CD4-positive, alpha-beta memory T cell (primary cell): Measurements from ENCODE around the gene SHE. TPM values are rescaled to one million over a fixed set of nuclear protein-coding genes. Genes with fewer than 3 reads are reported as not detected.

Experiments
- CTCF ChIA-PET: fragments of 350-600 bp; sonication (Branson Sonifier 250); formaldehyde crosslinking; loops from one replicate; lab custom pipeline; 2021; ENCODE audit warnings: inconsistent platforms; ENCODE audit not compliant: partially characterized antibody; lab: Charles Lee
- POLR2A ChIA-PET: fragments of 350-600 bp; sonication (Branson Sonifier 250); formaldehyde crosslinking; loops from one replicate; lab custom pipeline; 2021; ENCODE audit not compliant: partially characterized antibody; lab: Charles Lee
- DNase-seq, 5 donors: peaks; one replicate each; pipeline versions ENCODE4 v3.0.0 to v3.0.0-alpha.2; 2020 to 2022; ENCODE audit warnings: mixed read lengths in 1 of 5
- H3K27ac ChIP-seq: one replicate; pipeline ENCODE4 v1.7.0; 2013; ENCODE audit warnings: low read depth, low read length
- H3K27me3 ChIP-seq: 2 replicates; pipeline ENCODE4 v1.7.0; 2013; ENCODE audit warnings: mild to moderate bottlenecking, low read length, moderate library complexity; ENCODE audit not compliant: insufficient read depth
- H3K36me3 ChIP-seq: 2 replicates; pipeline ENCODE4 v1.7.0; 2013; ENCODE audit warnings: mild to moderate bottlenecking, low read length, moderate library complexity; ENCODE audit not compliant: insufficient read depth
- H3K4me1 ChIP-seq: 2 replicates; pipeline ENCODE4 v1.7.0; 2013; ENCODE audit warnings: mild to moderate bottlenecking, low read length, moderate library complexity; ENCODE audit not compliant: insufficient read depth
- H3K4me3 ChIP-seq, 2 donors: one replicate each; pipeline ENCODE4 v1.7.0; 2013; ENCODE audit warnings: low read length in 2 of 2, mild to moderate bottlenecking in 1 of 2
- H3K9me3 ChIP-seq, 2 donors: one replicate each; pipeline ENCODE4 v1.7.0; 2013; ENCODE audit warnings: low read length in 2 of 2, control low read depth in 1 of 2; ENCODE audit not compliant: control insufficient read depth in 1 of 2
- H3K27ac Mint-ChIP-seq, 7 donors: one replicate each; pipeline ENCODE4 v1.8.0; 2020 to 2021; ENCODE audit warnings: mixed read lengths in 7 of 7, mild to moderate bottlenecking in 6 of 7, inconsistent platforms in 3 of 7, moderate library complexity in 3 of 7
- H3K27me3 Mint-ChIP-seq, 2 donors: one replicate each; pipeline ENCODE4 v1.8.0; 2020 to 2021; ENCODE audit warnings: mixed read lengths in 2 of 2
- H3K36me3 Mint-ChIP-seq, 2 donors: one replicate each; pipeline ENCODE4 v1.8.0; 2020 to 2021; ENCODE audit warnings: mixed read lengths in 2 of 2, inconsistent platforms in 1 of 2, mild to moderate bottlenecking in 1 of 2
- H3K4me1 Mint-ChIP-seq, 4 donors: one replicate each; pipeline ENCODE4 v1.8.0; 2020 to 2021; ENCODE audit warnings: mixed read lengths in 4 of 4, mild to moderate bottlenecking in 1 of 4
- H3K4me3 Mint-ChIP-seq, 8 donors: one replicate each; pipeline ENCODE4 v1.8.0; 2020 to 2021; ENCODE audit warnings: mixed read lengths in 8 of 8, mild to moderate bottlenecking in 7 of 8, moderate library complexity in 6 of 8, inconsistent platforms in 3 of 8
- H3K9me3 Mint-ChIP-seq, 8 donors: one replicate each; pipeline ENCODE4 v1.8.0; 2020 to 2021; ENCODE audit warnings: mixed read lengths in 8 of 8, mild to moderate bottlenecking in 5 of 8, inconsistent platforms in 3 of 8, moderate library complexity in 1 of 8
- intact Hi-C: fragments of 100-400 bp; cut with micrococcal nuclease; formaldehyde crosslinking; loops from one replicate; pipeline ENCODE4 v1.15.1; 2023
- polyA plus RNA-seq, 2 donors: library from polyadenylated mRNA; unstranded; fragments of 300-500 nt; fragmentation: Illumina TruSeq; gene quantifications; one replicate each; pipeline ENCODE4 v1.2.3, GENCODE V29; 2021
- total RNA-seq, 2 experiments: library from RNA; stranded (reverse); gene quantifications; one replicate each; pipeline ENCODE4 v1.2.3, GENCODE V29; 2021

The SHE gene
- total and polyA plus RNA-seq, 4 experiments from 2014 or later, result not detected

DNA sequence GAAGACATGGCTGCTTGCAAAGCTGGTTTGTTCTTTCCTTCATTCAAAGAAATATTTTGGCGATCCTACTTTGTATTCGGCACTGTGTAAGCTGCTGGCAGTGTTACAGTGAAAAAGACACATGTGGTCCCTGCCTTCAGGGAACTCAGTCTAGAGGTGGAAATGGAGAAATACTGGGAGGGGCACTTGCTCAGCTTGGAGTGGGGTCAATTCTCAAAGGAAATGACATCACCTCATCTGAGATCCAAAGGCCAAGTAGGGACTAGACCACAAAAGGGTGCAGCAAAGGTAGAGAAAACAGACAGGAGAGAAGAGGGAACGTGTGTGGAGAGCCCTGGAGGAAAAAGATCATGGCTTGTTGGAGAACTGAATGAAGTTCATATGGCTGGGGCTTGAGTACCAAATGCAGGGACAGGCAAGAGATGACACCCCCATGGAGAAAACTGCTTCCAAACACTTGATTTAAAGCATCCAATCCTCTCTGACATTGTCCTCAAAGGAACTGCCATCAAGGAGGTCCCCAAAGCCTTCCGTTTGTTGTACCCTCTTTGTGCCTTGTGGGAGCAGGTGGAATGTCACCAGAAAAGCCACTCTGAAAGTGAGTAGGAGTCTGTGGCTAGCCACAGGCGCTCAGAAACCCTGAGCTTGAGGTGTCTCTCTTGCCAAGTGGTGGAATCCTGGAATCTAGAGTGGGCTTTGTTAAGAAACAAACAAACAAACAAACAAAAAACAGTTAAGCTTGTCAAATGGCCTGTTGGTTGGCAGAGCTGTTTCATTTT is 48.4 kb downstream of the SHE start:
- peaks cover 15% of the 10 kb centered on the region for H3K4me1 ChIP-seq
- no peaks in the 10 kb centered on the region for H3K9me3 ChIP-seq
- H3K4me1 Mint-ChIP-seq, result peaks cover 25 to 40% (median 30%) of the 10 kb centered on the region in 4 donors
- no peak overlapping the region for H3K4me3 ChIP-seq
- H3K9me3 Mint-ChIP-seq, result no peaks in the 10 kb centered on the region
- CTCF ChIA-PET, result interaction anchor here (1.3 to 1.5 kb wide), 2 partner anchors 9 to 12 kb away, joined by 3 to 6 read pairs; no protein-coding TSS in a partner anchor
- H3K36me3 Mint-ChIP-seq, result peaks cover 53 to 66% of the 10 kb centered on the region in 2 donors
- H3K27ac Mint-ChIP-seq, result peak overlapping the region; percentile 25 to 88 (median 82)
- H3K36me3 ChIP-seq, result peaks cover 54% of the 10 kb centered on the region
- POLR2A ChIA-PET, result interaction anchor here (0.6 to 1.5 kb wide), 8 partner anchors 9 to 234 kb away, joined by 3 to 6 read pairs (median 3); no protein-coding TSS in a partner anchor
- H3K27ac ChIP-seq, result no peak overlapping the region
- peak overlapping the region in 2 of 8 donors; percentile 1 to 7 for H3K4me3 Mint-ChIP-seq
- H3K27me3 Mint-ChIP-seq, result no peaks in the 10 kb centered on the region
- no peak for DNase-seq
- intact Hi-C loops, result no loop called here
- no peaks in the 10 kb centered on the region for H3K27me3 ChIP-seq

- H3K27ac ChIP-seq, result no peak overlapping the region
- intact Hi-C loops, result no loop called here
- ChIA-PET CTCF (interaction anchor here (1.3 kb wide), 1 partner anchor 9 kb away, joined by 3 read pairs; no protein-coding TSS in a partner anchor), POLR2A (interaction anchor here (0.6 to 1.5 kb wide), 3 partner anchors 14 to 233 kb away, joined by 3 read pairs; no protein-coding TSS in a partner anchor)
- Mint-ChIP-seq H3K27ac (peak overlapping the region; percentile 25 to 88 (median 79)), H3K36me3 (peaks cover 53 to 67% of the 10 kb centered on the region in 2 donors), H3K27me3 (no peaks in the 10 kb centered on the region), H3K9me3 (no peaks in the 10 kb centered on the region), H3K4me1 (peaks cover 25 to 36% (median 29%) of the 10 kb centered on the region in 4 donors), H3K4me3 (no peak overlapping the region)
- peaks cover 14% of the 10 kb centered on the region for H3K4me1 ChIP-seq
- H3K4me3 ChIP-seq, result no peak overlapping the region
- DNase-seq, result no peak
- peaks cover 59% of the 10 kb centered on the region for H3K36me3 ChIP-seq
- H3K27me3 ChIP-seq, result no peaks in the 10 kb centered on the region
- no peaks in the 10 kb centered on the region for H3K9me3 ChIP-seq
Measured at GRCh38 chr1:154453161-154453560, 49.1 kb downstream of the SHE start.

DNA sequence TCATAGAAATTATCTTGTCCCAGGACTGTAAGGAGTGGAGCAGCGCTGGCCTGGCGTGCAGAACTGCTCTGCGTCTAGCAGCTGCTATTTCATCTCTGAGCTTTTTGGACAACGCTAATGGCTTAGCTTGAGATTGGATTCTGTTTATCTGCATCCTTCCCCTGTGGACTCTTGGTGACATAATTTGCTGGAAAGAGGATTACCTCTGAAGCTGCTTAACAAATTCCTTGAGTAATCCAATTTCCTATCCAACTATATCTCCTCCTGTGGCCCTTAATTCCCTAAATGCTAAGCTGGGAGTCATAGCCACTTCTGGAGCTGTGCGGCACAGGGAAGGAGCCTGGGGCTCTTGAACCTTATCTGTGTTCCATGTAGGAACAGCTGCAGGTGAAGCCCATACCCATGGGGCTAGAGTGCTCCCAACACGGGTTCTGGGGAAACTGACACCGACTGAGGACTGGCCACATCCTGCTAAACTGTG is 53.8 kb downstream of the SHE start:
- ChIA-PET CTCF (interaction anchor here (1.0 to 1.4 kb wide), 2 partner anchors 12 to 98 kb away, joined by 3 to 4 read pairs; no protein-coding TSS in a partner anchor), POLR2A (interaction anchor here (1.0 to 13.3 kb wide), 3 partner anchors 9 to 41 kb away, joined by 3 to 145 read pairs (median 5); partner anchors contain the start of gene IL6R)
- Histone ChIP-seq H3K4me1 (peaks cover 20% of the 10 kb centered on the region), H3K36me3 (peaks cover 59% of the 10 kb centered on the region), H3K27ac (no peak overlapping the region), H3K9me3 (no peaks in the 10 kb centered on the region), H3K4me3 (no peak overlapping the region), H3K27me3 (no peaks in the 10 kb centered on the region)
- no peak for DNase-seq
- no peak overlapping the region for H3K4me3 Mint-ChIP-seq
- intact Hi-C loops, result no loop called here
- H3K4me1 Mint-ChIP-seq, result peaks cover 20 to 46% (median 36%) of the 10 kb centered on the region in 4 donors
- no peaks in the 10 kb centered on the region for H3K27me3 Mint-ChIP-seq
- peaks cover 33 to 63% of the 10 kb centered on the region in 2 donors for H3K36me3 Mint-ChIP-seq
- H3K9me3 Mint-ChIP-seq, result no peaks in the 10 kb centered on the region
- H3K27ac Mint-ChIP-seq, result no peak overlapping the region

- peaks cover 59% of the 10 kb centered on the region for H3K36me3 ChIP-seq
- H3K4me1 ChIP-seq, result peaks cover 30% of the 10 kb centered on the region
- Mint-ChIP-seq H3K27me3 (no peaks in the 10 kb centered on the region), H3K4me3 (no peak overlapping the region), H3K9me3 (peaks cover 0 to 2% (median 0%) of the 10 kb centered on the region in 8 donors), H3K27ac (no peak overlapping the region), H3K36me3 (peaks cover 32 to 60% of the 10 kb centered on the region in 2 donors), H3K4me1 (peaks cover 19 to 43% (median 34%) of the 10 kb centered on the region in 4 donors)
- no peak overlapping the region for H3K4me3 ChIP-seq
- H3K9me3 ChIP-seq, result no peaks in the 10 kb centered on the region
- intact Hi-C loops, result no loop called here
- no peak overlapping the region for H3K27ac ChIP-seq
- POLR2A ChIA-PET, result interaction anchor here (0.6 to 13.3 kb wide), 3 partner anchors 17 to 697 kb away, joined by 3 to 145 read pairs (median 4); partner anchors contain the start of gene IL6R
- no peaks in the 10 kb centered on the region for H3K27me3 ChIP-seq
- no peak for DNase-seq
- CTCF ChIA-PET, result no interaction called here
Measured at GRCh38 chr1:154446789-154447188, 55.4 kb downstream of the SHE start.

GRCh38 chr1:154446292-154446691 is 55.9 kb downstream of the SHE start:
- no peak overlapping the region for H3K27ac ChIP-seq
- no peaks in the 10 kb centered on the region for H3K27me3 Mint-ChIP-seq
- H3K4me3 ChIP-seq, result no peak overlapping the region
- intact Hi-C loops, result no loop called here
- ChIA-PET POLR2A (interaction anchor here (0.6 to 13.3 kb wide), 3 partner anchors 17 to 698 kb away, joined by 3 to 145 read pairs (median 4); partner anchors contain the start of gene IL6R), CTCF (no interaction called here)
- H3K9me3 Mint-ChIP-seq, result peaks cover 0 to 2% (median 0%) of the 10 kb centered on the region in 8 donors
- H3K36me3 ChIP-seq, result peaks cover 55% of the 10 kb centered on the region
- H3K4me1 Mint-ChIP-seq, result peaks cover 23 to 47% (median 38%) of the 10 kb centered on the region in 4 donors
- no peaks in the 10 kb centered on the region for H3K27me3 ChIP-seq
- peaks cover 35% of the 10 kb centered on the region for H3K4me1 ChIP-seq
- H3K9me3 ChIP-seq, result no peaks in the 10 kb centered on the region
- H3K4me3 Mint-ChIP-seq, result peak overlapping the region in 2 of 8 donors; percentile 24 to 54
- peak overlapping the region in 2 of 7 donors; percentile 60 to 86 for H3K27ac Mint-ChIP-seq
- H3K36me3 Mint-ChIP-seq, result peaks cover 31 to 59% of the 10 kb centered on the region in 2 donors
- no peak for DNase-seq

GRCh38 chr1:154445040-154445472 is 57.2 kb downstream of the SHE start:
- no peaks in the 10 kb centered on the region for H3K27me3 Mint-ChIP-seq
- no peak overlapping the region for H3K27ac ChIP-seq
- peaks cover 0 to 2% (median 0%) of the 10 kb centered on the region in 8 donors for H3K9me3 Mint-ChIP-seq
- H3K36me3 ChIP-seq, result peaks cover 45% of the 10 kb centered on the region
- intact Hi-C loops, result loop anchor here (2.0 kb wide), 1 partner anchor 18 kb away; no protein-coding TSS in a partner anchor
- H3K27me3 ChIP-seq, result no peaks in the 10 kb centered on the region
- H3K4me1 ChIP-seq, result peaks cover 48% of the 10 kb centered on the region
- H3K4me1 Mint-ChIP-seq, result peaks cover 32 to 55% (median 46%) of the 10 kb centered on the region in 4 donors
- DNase-seq, result peak in 1 of 5 donors; percentile 10
- H3K36me3 Mint-ChIP-seq, result peaks cover 30 to 57% of the 10 kb centered on the region in 2 donors
- H3K27ac Mint-ChIP-seq, result peak overlapping the region; percentile 39 to 87 (median 72)
- CTCF ChIA-PET, result interaction anchor here (0.8 to 2.2 kb wide), 11 partner anchors 8 to 121 kb away, joined by 3 to 7 read pairs (median 3); no protein-coding TSS in a partner anchor
- POLR2A ChIA-PET, result interaction anchor here (0.6 to 13.3 kb wide), 8 partner anchors 16 to 764 kb away, joined by 3 to 145 read pairs (median 4); partner anchors contain the start of gene IL6R
- H3K4me3 Mint-ChIP-seq, result peak overlapping the region in 4 of 8 donors; percentile 13 to 56 (median 34)
- no peak overlapping the region for H3K4me3 ChIP-seq
- no peaks in the 10 kb centered on the region for H3K9me3 ChIP-seq
